ENCODE results near the gene TSPO2. TPM values are rescaled to one million over a fixed set of nuclear protein-coding genes. Genes with fewer than 3 reads are reported as not detected.

Gene TSPO2
- total and polyA plus RNA-seq, 2 of the 13 experiments (the other 11 are each of a cell fraction or from before 2014, with no cell fraction given), result 0.55 TPM; not detected in 1

DNA sequence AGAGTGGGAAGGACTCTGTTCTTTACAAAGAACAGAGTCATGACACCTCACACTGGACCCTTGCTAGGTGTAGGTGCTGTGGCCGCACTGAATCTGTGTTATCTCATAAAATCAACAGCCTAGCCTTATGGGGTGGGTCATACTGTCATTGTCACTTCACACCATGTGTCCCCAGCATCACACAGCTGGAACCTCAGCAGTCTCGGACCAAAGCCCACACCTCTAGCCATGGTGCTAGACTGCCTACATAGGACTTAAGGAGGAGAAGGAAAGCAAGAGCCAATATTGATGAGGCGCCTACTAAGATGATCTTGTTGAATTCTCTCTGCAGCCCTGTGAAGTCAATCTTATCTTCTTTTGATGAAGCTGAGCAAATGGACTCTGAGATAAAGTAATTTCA is 34.3 kb upstream of the TSPO2 start (continued):
- TF ChIP-seq JUNB (CRISPR knock-in tag; IDR thresholded peaks at IDR 0.05; ENCODE audit: borderline replicate concordance), result no peak
- no peak for TF ChIP-seq ZNF777 (CRISPR knock-in tag; IDR thresholded peaks at IDR 0.05)
- TF ChIP-seq ZIK1 (CRISPR knock-in tag; IDR thresholded peaks at IDR 0.05; ENCODE audit: borderline replicate concordance, low read depth), result no peak
- TF ChIP-seq ZNF362 (CRISPR knock-in tag; IDR thresholded peaks at IDR 0.05; ENCODE audit: borderline replicate concordance), result no peak
- no peak for TF ChIP-seq ZSCAN9 (CRISPR knock-in tag; IDR thresholded peaks at IDR 0.05; ENCODE audit: borderline replicate concordance)

GRCh38 chr6:41009669-41010068 is 32.6 kb upstream of the TSPO2 start:
- H3K9me3 ChIP-seq (ENCODE audit: low read length), result no peaks in the 10 kb centered on the region
- no peaks in the 10 kb centered on the region for H3K36me3 ChIP-seq (replicated peaks in 1 of 2; ENCODE audit: control insufficient read depth in 1 of 2, insufficient read depth in 2 of 2, low read length in 2 of 2)
- in situ Hi-C loops (cut with HindIII; ENCODE audit: extremely low pct_ligation_motif_present, low pct_unique_long_range_greater_than_20kb), result no loop called here
- H3K4me3 ChIP-seq (replicated peaks in 1 of 3; ENCODE audit: insufficient read depth in 1 of 3, low read depth in 2 of 3, low read length in 3 of 3), result no peak overlapping the region
- POLR2A ChIA-PET, result interaction anchor here (1.7 kb wide), 1 partner anchor 56 kb away, joined by 4 read pairs; no protein-coding TSS in a partner anchor
- H3K27ac ChIP-seq (ENCODE audit: extremely low read length, insufficient read depth, low read length), result no peak overlapping the region
- WGBS (ENCODE audit: low lambda C conversion rate), result 94% methylated on average over 1 of the region's 1 CpG
- no peaks in the 10 kb centered on the region for H3K79me2 ChIP-seq (ENCODE audit: insufficient read depth, low read length)
- CTCF ChIA-PET (ENCODE audit: low intra/inter-chr PET ratio, low total read pairs), result no interaction called here
- no peak overlapping the region for H3K4me2 ChIP-seq (ENCODE audit: low read depth, low read length)
- TF ChIP-seq ZNF629 (CRISPR knock-in tag; conservative IDR thresholded peaks at IDR 0.05), result peak; percentile 74; the same call in 1 of the 2 replicates
- peak; percentile 53 for TF ChIP-seq HNRNPK (IDR thresholded peaks at IDR 0.05; ENCODE audit: low read depth, low read length, poor library complexity, severe bottlenecking)
- no peak for TF ChIP-seq FOSL1 (CRISPR knock-in tag; IDR thresholded peaks at IDR 0.05; ENCODE audit: borderline replicate concordance)
- no peak for TF ChIP-seq MYC (CRISPR knock-in tag; IDR thresholded peaks at IDR 0.05; ENCODE audit: borderline replicate concordance)
- H3K27me3 ChIP-seq (ENCODE audit: control insufficient read depth in 1 of 2, insufficient read depth in 2 of 2, low read length in 2 of 2), result no peaks in the 10 kb centered on the region; a peak in 1 of 5 replicates
- FAIRE-seq, result no peak
- H2AFZ ChIP-seq (ENCODE audit: low read length), result no peak overlapping the region
- no peak for DNase-seq (ENCODE audit: low spot score)
- H4K20me1 ChIP-seq (ENCODE audit: insufficient read depth, low read length), result no peaks in the 10 kb centered on the region
- ATAC-seq, result no peak
- no peak overlapping the region for H3K9ac ChIP-seq (ENCODE audit: insufficient read depth, low read depth, low read length)
- no TSS peak for BruUV-seq (replicated peaks)
- H3K4me1 ChIP-seq (ENCODE audit: insufficient read depth, low read length), result peaks cover 49% of the 10 kb centered on the region
- intact Hi-C loops (cut with micrococcal nuclease; ENCODE audit: unreplicated experiment), result no loop called here

All from HepG2 (cell line).